Psoas muscle (tissue), 8 donors: ENCODE data around the gene REEP1. TPM values are rescaled to one million over a fixed set of nuclear protein-coding genes. Genes with fewer than 3 reads are reported as not detected.

Experiments used
- ATAC-seq, 4 donors: fragments of 200-7000 bp; cut with Tn5 transposase; one replicate each; pipeline ENCODE4 v1.9.1; 2020; ENCODE audit warnings: moderate library complexity in 3 of 4, mild to moderate bottlenecking in 2 of 4
- DNase-seq, 2 donors: peaks; one replicate each; pipeline ENCODE4 v3.0.0-alpha.2; 2020
- H3K27ac ChIP-seq: fragments of 200-600 bp; one replicate; pipeline ENCODE4 v1.8.0; 2022
- H3K27me3 ChIP-seq, 3 donors: fragments of 200-600 bp in 1 of 3; one replicate each; pipeline versions ENCODE4 v1.6.1 to v1.8.0; 2013 to 2022; ENCODE audit warnings: low read length in 2 of 3, mild to moderate bottlenecking in 2 of 3, moderate library complexity in 1 of 3; ENCODE audit not compliant: insufficient read depth in 3 of 3
- H3K36me3 ChIP-seq, 2 donors: fragments of 200-600 bp in 1 of 2; one replicate each; pipeline versions ENCODE4 v1.6.1 to v1.8.0; 2013 to 2022; ENCODE audit warnings: low read depth in 1 of 2, mild to moderate bottlenecking in 1 of 2, moderate library complexity in 1 of 2; ENCODE audit not compliant: insufficient read depth in 1 of 2
- H3K4me1 ChIP-seq: fragments of 200-600 bp; one replicate; pipeline ENCODE4 v1.8.0; 2022
- H3K4me3 ChIP-seq: fragments of 200-600 bp; one replicate; pipeline ENCODE4 v1.8.0; 2022; ENCODE audit warnings: mild to moderate bottlenecking
- H3K9me3 ChIP-seq: fragments of 200-600 bp; one replicate; pipeline ENCODE4 v1.8.0; 2022
- WGBS, 3 donors: extraction: QIAGEN DNeasy Blood & Tissue Kit; methylation state at CpG; one replicate each; pipeline versions ENCODE4 v1.1.6 to v1.1.7; 2013; 5-methylcytosine and 5-hydroxymethylcytosine counted together
- intact Hi-C, 2 donors: fragments of 100-400 bp; cut with DNase I; formaldehyde crosslinking; loops; one replicate each; pipeline versions ENCODE4 v1.11.0 to v1.14.2; 2022
- polyA plus RNA-seq, 3 donors: library from polyadenylated mRNA; stranded (reverse); fragments of 200-250 nt; gene quantifications; one replicate each; pipeline ENCODE4 v1.2.3, GENCODE V29; 2013
- total RNA-seq, 4 donors: library from RNA; stranded (reverse); fragmentation: NEBNext Ultra II Directional in 2 of 4; extraction: Animal tissue kit (Norgen Biotek cat#: 25700) in 2 of 4; gene quantifications; one replicate each; pipeline versions ENCODE4 v1.2.1 to v1.2.4, GENCODE V29; 2021 to 2023
- TF ChIP-seq, protein P1 (sequence below): fragments of 200-600 bp; IDR thresholded peaks from one replicate; pipeline ENCODE4 v1.8.0; 2022; ENCODE audit warnings: antibody characterized with exemption
- donor health status: healthy with polysubstance abuse.
- donor health status: DM: no; HTN: no; CAD: no; lungs with moderate emphysema.
- donor health status: Bipolar disorder and iron deficiency.
- donor health status: healthy.
- donor health status: DM: yes; HTN: yes; CAD: no.
- donor health status: DM: no; HTN: no; CAD: no.
- donor health status: DM: no; HTN: no; CAD: no.
- donor health status: DM: yes; HTN: yes; CAD: no.

Gene REEP1
- total and polyA plus RNA-seq, 7 donors, result 1.2 to 16.1 (median 7.9) TPM

DNA sequence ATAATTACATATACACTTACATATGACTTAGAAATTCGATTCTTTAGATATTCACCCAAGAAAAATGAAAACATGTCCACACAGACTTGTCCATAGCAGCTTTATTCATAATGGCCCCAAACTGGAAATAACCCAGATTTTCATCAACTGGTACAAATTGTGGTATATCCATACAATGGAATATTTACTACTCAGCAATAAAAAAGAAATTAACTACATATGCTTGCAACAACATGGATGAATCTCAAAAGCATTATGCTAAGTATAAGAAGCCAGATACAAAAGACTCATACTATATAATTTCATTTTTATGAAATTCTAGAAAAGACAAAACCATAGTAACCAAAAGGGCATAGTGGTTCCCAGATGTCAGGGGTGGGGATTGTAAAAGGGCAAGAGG lies 5.1 kb upstream of the REEP1 start:
- intact Hi-C loops, result no loop called here

DNA sequence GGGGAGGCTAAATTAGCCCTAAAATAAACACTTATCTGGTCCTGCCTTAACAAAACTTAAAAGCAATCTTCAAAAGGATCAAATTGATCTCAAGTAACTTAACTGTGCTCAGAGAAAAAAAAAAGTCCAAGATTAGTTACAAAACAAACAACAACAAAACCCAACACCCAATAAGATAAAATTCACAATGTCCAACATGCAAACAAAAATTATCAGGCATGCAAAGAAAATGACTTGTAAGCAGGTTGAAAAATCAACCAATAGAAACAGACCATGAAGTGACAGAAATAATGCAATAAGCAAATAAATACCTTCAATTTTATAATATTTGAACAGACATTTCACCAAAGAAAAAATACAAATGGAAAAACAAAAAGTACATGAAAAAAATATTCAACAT lies 4.0 kb upstream of the REEP1 start:
- Histone ChIP-seq H3K9me3 (no peaks in the 10 kb centered on the region), H3K27ac (no peak overlapping the region), H3K27me3 (no peaks in the 10 kb centered on the region), H3K4me1 (peaks cover 2% of the 10 kb centered on the region), H3K4me3 (no peak overlapping the region), H3K36me3 (no peaks in the 10 kb centered on the region)
- no peak for ATAC-seq
- intact Hi-C loops, result no loop called here
- DNase-seq, result no peak
- TF ChIP-seq, protein P1, sequence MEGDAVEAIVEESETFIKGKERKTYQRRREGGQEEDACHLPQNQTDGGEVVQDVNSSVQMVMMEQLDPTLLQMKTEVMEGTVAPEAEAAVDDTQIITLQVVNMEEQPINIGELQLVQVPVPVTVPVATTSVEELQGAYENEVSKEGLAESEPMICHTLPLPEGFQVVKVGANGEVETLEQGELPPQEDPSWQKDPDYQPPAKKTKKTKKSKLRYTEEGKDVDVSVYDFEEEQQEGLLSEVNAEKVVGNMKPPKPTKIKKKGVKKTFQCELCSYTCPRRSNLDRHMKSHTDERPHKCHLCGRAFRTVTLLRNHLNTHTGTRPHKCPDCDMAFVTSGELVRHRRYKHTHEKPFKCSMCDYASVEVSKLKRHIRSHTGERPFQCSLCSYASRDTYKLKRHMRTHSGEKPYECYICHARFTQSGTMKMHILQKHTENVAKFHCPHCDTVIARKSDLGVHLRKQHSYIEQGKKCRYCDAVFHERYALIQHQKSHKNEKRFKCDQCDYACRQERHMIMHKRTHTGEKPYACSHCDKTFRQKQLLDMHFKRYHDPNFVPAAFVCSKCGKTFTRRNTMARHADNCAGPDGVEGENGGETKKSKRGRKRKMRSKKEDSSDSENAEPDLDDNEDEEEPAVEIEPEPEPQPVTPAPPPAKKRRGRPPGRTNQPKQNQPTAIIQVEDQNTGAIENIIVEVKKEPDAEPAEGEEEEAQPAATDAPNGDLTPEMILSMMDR, result no peak

More for the DNA sequence above, 5.1 kb upstream of the REEP1 start:
- ATAC-seq (no peak), DNase-seq (no peak)
- H3K27ac ChIP-seq, result no peak overlapping the region
- no peaks in the 10 kb centered on the region for H3K4me1 ChIP-seq
- no peaks in the 10 kb centered on the region for H3K36me3 ChIP-seq
- 86 to 96% (median 87%) methylated on average over 1 of the region's 1 CpG for WGBS, 3 donors
- no peaks in the 10 kb centered on the region for H3K9me3 ChIP-seq
- no peak overlapping the region for H3K4me3 ChIP-seq
- no peaks in the 10 kb centered on the region for H3K27me3 ChIP-seq
- TF ChIP-seq, protein P1, result no peak

DNA sequence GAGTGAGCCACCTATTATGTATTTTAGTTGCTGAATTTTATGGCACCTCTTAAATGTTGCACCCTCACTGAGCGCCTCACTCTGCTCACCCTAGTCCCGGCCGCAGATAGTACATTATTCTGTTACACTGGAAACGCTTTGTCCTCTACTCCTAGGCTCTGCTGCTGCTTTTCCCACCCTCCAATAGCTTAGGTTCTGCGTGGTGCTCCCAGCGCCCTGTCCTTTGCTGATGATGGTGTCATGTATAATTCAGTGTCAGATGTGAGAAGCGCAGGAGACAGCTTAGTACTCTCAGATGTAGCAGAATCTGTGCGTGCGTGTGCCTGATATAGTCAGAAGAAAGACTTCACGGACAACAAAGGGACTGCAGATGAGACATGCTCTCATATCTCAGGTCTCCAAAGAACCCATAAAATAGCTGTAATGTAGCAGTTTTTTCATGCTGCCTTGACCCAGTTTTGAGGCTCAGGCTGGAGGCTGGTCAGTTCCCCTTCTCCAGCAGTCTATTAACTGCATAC lies 1.4 kb upstream of the REEP1 start:
- Histone ChIP-seq H3K27ac (no peak overlapping the region), H3K4me3 (no peak overlapping the region), H3K9me3 (no peaks in the 10 kb centered on the region), H3K36me3 (no peaks in the 10 kb centered on the region), H3K4me1 (peaks cover 5% of the 10 kb centered on the region), H3K27me3 (no peaks in the 10 kb centered on the region)
- WGBS, 3 donors, result 82 to 89% (median 85%) methylated on average over 10 of the region's 10 CpGs
- DNase-seq, result no peak
- TF ChIP-seq, protein P1, result no peak
- intact Hi-C loops, result loop anchor here in 1 of 2 donors (5.0 kb wide), 1 partner anchor 37 kb away; no protein-coding TSS in a partner anchor
- ATAC-seq, result no peak

DNA sequence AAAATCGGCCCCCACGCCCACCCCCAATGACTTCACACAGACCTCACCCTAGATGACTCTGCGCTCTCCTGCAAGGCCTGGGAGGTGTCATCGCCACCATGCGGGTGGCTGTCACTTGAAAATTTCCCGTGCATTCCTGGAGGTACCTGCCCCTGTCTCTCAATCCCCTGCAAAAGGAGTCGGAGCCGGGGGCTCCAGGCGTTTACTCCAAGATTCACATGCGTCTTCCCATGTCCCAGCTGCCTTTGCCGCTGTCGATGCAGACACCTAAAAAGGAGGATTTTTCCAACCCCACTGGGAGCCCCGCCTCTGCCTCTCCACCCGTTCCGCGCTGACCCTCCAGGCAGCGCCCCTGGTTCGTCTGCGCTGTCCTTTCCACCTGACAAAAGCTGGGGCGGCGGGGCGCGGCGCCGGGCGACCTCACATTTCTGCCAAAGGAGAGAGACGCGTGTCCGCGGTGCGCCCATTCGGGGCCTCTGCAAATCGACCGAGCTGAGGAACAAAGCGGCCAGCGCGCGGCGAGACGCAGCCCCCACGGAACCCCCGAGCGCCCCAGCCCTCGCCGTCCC lies 667 bp downstream of the REEP1 start:
- Histone ChIP-seq H3K4me3 (peak overlapping the region; percentile 85), H3K27me3 (no peaks in the 10 kb centered on the region), H3K4me1 (peaks cover 18% of the 10 kb centered on the region), H3K9me3 (no peaks in the 10 kb centered on the region), H3K36me3 (no peaks in the 10 kb centered on the region), H3K27ac (peak overlapping the region; percentile 88)
- DNase-seq (no peak), ATAC-seq (peak in 3 of 4 donors; percentile 9 to 30 (median 11))
- intact Hi-C loops, result loop anchor here in 1 of 2 donors (5.0 kb wide), 1 partner anchor 34 kb away; no protein-coding TSS in a partner anchor
- WGBS, 3 donors, result 1 to 2% (median 1%) methylated on average over 35 to 45 of the region's 45 CpGs
- TF ChIP-seq, protein P1, result no peak
